A549 (cell line): ENCODE measurements around the gene PRKACG. TPM values are rescaled to one million over a fixed set of nuclear protein-coding genes. Genes with fewer than 3 reads are reported as not detected.

ENCODE experiments used
- BCL3 ChIP-seq: fragments of >200 bp; sonication (Bioruptor Twin); formaldehyde crosslinking; IDR thresholded peaks from 3 replicates; pipeline ENCODE4 v1.6.1; 2016
- EHF ChIP-seq: fragments of 250-450 bp; sonication (Bioruptor Pico); IDR thresholded peaks from 2 replicates; pipeline ENCODE4 v1.5.0; 2020; ENCODE audit warnings: mild to moderate bottlenecking
- EP300 ChIP-seq, 2 experiments: fragments of >200 bp; sonication (Bioruptor Twin); formaldehyde crosslinking; IDR thresholded peaks; 2 replicates in 1 of 2; 3 replicates in 1 of 2; pipeline ENCODE4 v1.6.1; 2016 to 2017
- ESRRA ChIP-seq: fragments of 150-350 bp; IDR thresholded peaks from 2 replicates; pipeline ENCODE4 v1.6.1; 2014; ENCODE audit warnings: mild to moderate bottlenecking, low read length, borderline replicate concordance
- FOSB ChIP-seq: fragments of 250-450 bp; sonication (Bioruptor Pico); IDR thresholded peaks from 2 replicates; pipeline ENCODE4 v1.5.0; 2020; ENCODE audit warnings: mild to moderate bottlenecking, moderate library complexity
- FOXS1 ChIP-seq: fragments of 250-450 bp; sonication (Bioruptor Pico); IDR thresholded peaks from 2 replicates; pipeline ENCODE4 v1.5.0; 2020; ENCODE audit warnings: mild to moderate bottlenecking, moderate library complexity
- HMGXB4 ChIP-seq: fragments of 250-450 bp; sonication (Bioruptor Pico); IDR thresholded peaks from 2 replicates; pipeline ENCODE4 v1.5.0; 2021; ENCODE audit warnings: mild to moderate bottlenecking, moderate library complexity, borderline replicate concordance
- HOXB13 ChIP-seq: fragments of 250-450 bp; sonication (Bioruptor Pico); IDR thresholded peaks from 2 replicates; pipeline ENCODE4 v1.5.0; 2020; ENCODE audit warnings: low read depth, mild to moderate bottlenecking, moderate library complexity
- MAX ChIP-seq: IDR thresholded peaks from 2 replicates; pipeline ENCODE4 v1.6.1; 2012
- NFE2L2 ChIP-seq: fragments of 150-350 bp; conservative IDR thresholded peaks from 2 replicates; pipeline ENCODE4 v1.6.1; 2014; ENCODE audit warnings: low read length
- NPAS2 ChIP-seq: fragments of 250-450 bp; sonication (Bioruptor Pico); IDR thresholded peaks from 2 replicates; pipeline ENCODE4 v1.8.0; 2022; ENCODE audit warnings: mild to moderate bottlenecking, moderate library complexity, borderline replicate concordance
- NR3C1 ChIP-seq: fragments of >200 bp; sonication (Bioruptor Twin); formaldehyde crosslinking; IDR thresholded peaks from 3 replicates; pipeline ENCODE4 v1.6.1; 2017
- PBX3 ChIP-seq: IDR thresholded peaks from 2 replicates; pipeline ENCODE4 v1.6.1; 2012
- RARB ChIP-seq: fragments of 250-450 bp; sonication (Bioruptor Pico); IDR thresholded peaks from 2 replicates; pipeline ENCODE4 v1.8.0; 2021; ENCODE audit warnings: mild to moderate bottlenecking, moderate library complexity
- RCOR1 ChIP-seq: fragments of 150-350 bp; IDR thresholded peaks from 2 replicates; pipeline ENCODE4 v1.6.1; 2014; ENCODE audit warnings: antibody characterized with exemption, low read length, low read depth
- REST ChIP-seq: fragments of 200-600 bp; sonication (generic); IDR thresholded peaks from 2 replicates; pipeline ENCODE4 v1.6.1; 2016; ENCODE audit warnings: antibody characterized with exemption, mild to moderate bottlenecking, moderate library complexity
- RNF2 ChIP-seq: fragments of 200-600 bp; sonication (generic); IDR thresholded peaks from 2 replicates; pipeline ENCODE4 v1.6.1; 2016; ENCODE audit warnings: low read depth, mild to moderate bottlenecking, antibody characterized with exemption, moderate library complexity, borderline replicate concordance
- SMC3 ChIP-seq: fragments of >200 bp; sonication (Bioruptor Twin); formaldehyde crosslinking; IDR thresholded peaks from 3 replicates; pipeline ENCODE4 v1.6.1; 2018; ENCODE audit warnings: inconsistent platforms
- TP53 ChIP-seq: fragments of 250-450 bp; sonication (Bioruptor Pico); IDR thresholded peaks from 2 replicates; pipeline ENCODE4 v1.5.0; 2021; ENCODE audit warnings: mild to moderate bottlenecking, moderate library complexity
- USF2 ChIP-seq: fragments of 450-650 bp; IDR thresholded peaks from 2 replicates; pipeline ENCODE4 v1.6.1; 2014; ENCODE audit warnings: antibody characterized with exemption
- polyA plus RNA-seq, 4 experiments: library from polyadenylated mRNA; depleted of rRNA in 3 of 4; stranded (reverse); fragments of >200 nt; fragmentation: RNase III in 1 of 4; extraction: RNeasy Plus Mini Kit Qiagen cat#74134 plus additional on column Dnase treatment in 1 of 4; gene quantifications; 2 replicates in 3 of 4; 3 replicates in 1 of 4; pipeline ENCODE4 v1.2.3, GENCODE V29; 2011 to 2017

PRKACG gene
- polyA plus RNA-seq, 2 of the 4 experiments (the other 2 are of a cell fraction) = not detected

GRCh38 chr9:69035438-69036308 lies 21.8 kb upstream of the PRKACG start, which contains the start of gene FXN (continued):
- TF ChIP-seq REST = no peak
- no peak for TF ChIP-seq RNF2
- TF ChIP-seq NR3C1 = no peak
- TF ChIP-seq RCOR1 = peak; percentile 89; the same call in 1 of the 2 replicates
- peak; percentile 94 for TF ChIP-seq HMGXB4 (CRISPR knock-in tag)
- TF ChIP-seq TP53 = no peak
- TF ChIP-seq EP300 (IDR thresholded peaks at IDR 0.05) = no peak
- no peak for TF ChIP-seq FOSB (CRISPR knock-in tag)
- TF ChIP-seq NFE2L2 = no peak
- peak; percentile 68 for TF ChIP-seq SMC3
- TF ChIP-seq PBX3 = no peak
- no peak for TF ChIP-seq HOXB13 (CRISPR knock-in tag)
- TF ChIP-seq ESRRA = 0 out of 2 replicates have a peak, but pooled peaks have one; percentile 35
- no peak for TF ChIP-seq NPAS2
- no peak for TF ChIP-seq FOXS1 (CRISPR knock-in tag)
- peak; percentile 90 for TF ChIP-seq MAX
- TF ChIP-seq BCL3 = peak; percentile 82; the same call in 1 of the 3 replicates
- no peak for TF ChIP-seq EHF (CRISPR knock-in tag)
- no peak for TF ChIP-seq RARB
- no peak for TF ChIP-seq USF2
